HepG2 (cell line): Measurements from ENCODE around the gene SURF6. TPM values are rescaled to one million over a fixed set of nuclear protein-coding genes. Genes with fewer than 3 reads are reported as not detected.

Experiments used
- ATAC-seq: fragments of 200-7000 bp; cut with Tn5 transposase; 3 replicates; pipeline ENCODE4 v1.9.1; 2020; ENCODE audit warnings: mild to moderate bottlenecking, moderate library complexity
- BruUV-seq: library from RNA; stranded (reverse); fragments of 400-500 nt; replicated peaks from 2 replicates; lab custom pipeline; 2021; lab: Mats Ljungman, UMichigan
- CTCF ChIA-PET: fragments of 300-600 bp; formaldehyde crosslinking; extraction: SDS; loops from one replicate; lab custom pipeline; 2021; ENCODE audit warnings: low total read pairs, inconsistent platforms, low intra/inter-chr PET ratio; lab: Yijun Ruan, JAX
- POLR2A ChIA-PET: fragments of 350-600 bp; sonication (Branson Sonifier 250); formaldehyde crosslinking; loops from one replicate; lab custom pipeline; 2020; ENCODE audit warnings: antibody characterized with exemption, inconsistent platforms; lab: Yijun Ruan, JAX
- DNase-seq: peaks from one replicate; pipeline ENCODE4 v3.0.0-alpha.2; 2015; ENCODE audit warnings: low spot score
- FAIRE-seq: peaks from 3 replicates; lab custom pipeline; 2011; peaks lifted over from hg19 to GRCh38; lab: Jason Lieb, UNC
- H2AFZ ChIP-seq: one replicate; pipeline ENCODE4 v1.6.1; 2011; ENCODE audit warnings: low read length, inconsistent platforms
- H3K27ac ChIP-seq: fragments of 300-600 bp; 3 replicates; pipeline ENCODE4 v1.8.0; 2011; ENCODE audit warnings: mixed run types, mild to moderate bottlenecking, mixed read lengths, low read length, inconsistent platforms; ENCODE audit not compliant: insufficient read depth; ENCODE audit errors: extremely low read length
- H3K27me3 ChIP-seq, 2 experiments: fragments of 200-600 bp in 1 of 2; 2 replicates in 1 of 2; 3 replicates in 1 of 2; pipeline versions ENCODE4 v1.6.0 to v1.8.0; 2011; ENCODE audit warnings: low read length in 2 of 2, mild to moderate bottlenecking in 2 of 2, moderate library complexity in 2 of 2, inconsistent platforms in 1 of 2; ENCODE audit not compliant: insufficient read depth in 2 of 2, control insufficient read depth in 1 of 2
- H3K36me3 ChIP-seq, 2 experiments: fragments of 200-600 bp in 1 of 2; replicated peaks in 1 of 2; 2 replicates in 1 of 2; 3 replicates in 1 of 2; pipeline versions ENCODE4 v1.5.1 to v1.8.0; 2011; ENCODE audit warnings: low read length in 2 of 2, inconsistent platforms in 1 of 2; ENCODE audit not compliant: insufficient read depth in 2 of 2, control insufficient read depth in 1 of 2
- H3K4me1 ChIP-seq: 2 replicates; pipeline ENCODE4 v1.5.1; 2012; ENCODE audit warnings: low read length, inconsistent platforms; ENCODE audit not compliant: insufficient read depth
- H3K4me2 ChIP-seq: 2 replicates; pipeline ENCODE4 v1.6.0; 2011; ENCODE audit warnings: low read depth, low read length, inconsistent platforms
- H3K4me3 ChIP-seq, 3 experiments: fragments of 200-600 bp in 1 of 3; sonication (generic), shearing (Covaris generic) in 1 of 3; replicated peaks in 1 of 3; 2 replicates each; pipeline ENCODE4 v1.5.1; 2011 to 2016; ENCODE audit warnings: low read length in 3 of 3, inconsistent platforms in 2 of 3, low read depth in 2 of 3, mild to moderate bottlenecking in 2 of 3, control low read depth in 1 of 3, mixed read lengths in 1 of 3; ENCODE audit not compliant: insufficient read depth in 1 of 3
- H3K79me2 ChIP-seq: one replicate; pipeline ENCODE4 v1.6.1; 2011; ENCODE audit warnings: low read length, inconsistent platforms; ENCODE audit not compliant: insufficient read depth
- H3K9ac ChIP-seq: 2 replicates; pipeline ENCODE4 v1.6.0; 2011; ENCODE audit warnings: mild to moderate bottlenecking, low read depth, low read length, inconsistent platforms; ENCODE audit not compliant: insufficient read depth
- H3K9me3 ChIP-seq: 2 replicates; pipeline ENCODE4 v1.5.1; 2012; ENCODE audit warnings: mild to moderate bottlenecking, low read length
- H4K20me1 ChIP-seq: 2 replicates; pipeline ENCODE4 v1.6.0; 2011; ENCODE audit warnings: inconsistent platforms, mild to moderate bottlenecking, low read length, moderate library complexity; ENCODE audit not compliant: insufficient read depth
- ARID4A ChIP-seq: sonication (generic); formaldehyde crosslinking; IDR thresholded peaks from 2 replicates; pipeline ENCODE4 v1.5.0; 2020; ENCODE audit warnings: mild to moderate bottlenecking, missing genetic modification reagents, borderline replicate concordance
- CEBPZ ChIP-seq: IDR thresholded peaks from 2 replicates; pipeline ENCODE4 v1.6.1; 2012; ENCODE audit warnings: low read length, improper control_type of control experiment
- CTCF ChIP-seq: sonication (generic); formaldehyde crosslinking; IDR thresholded peaks from 2 replicates; pipeline ENCODE4 v1.5.0; 2020; ENCODE audit warnings: mild to moderate bottlenecking, missing genetic modification reagents, moderate library complexity
- GATAD1 ChIP-seq: IDR thresholded peaks from 2 replicates; pipeline ENCODE4 v1.6.1; 2016; ENCODE audit warnings: missing genetic modification reagents, missing compliant biosample characterization
- MED8 ChIP-seq: sonication (generic); formaldehyde crosslinking; IDR thresholded peaks from 2 replicates; pipeline ENCODE4 v1.8.1; 2023; ENCODE audit warnings: mild to moderate bottlenecking, missing genetic modification reagents; ENCODE audit not compliant: insufficient replicate concordance
- MTERF4 ChIP-seq: sonication (generic); formaldehyde crosslinking; IDR thresholded peaks from 2 replicates; pipeline ENCODE4 v1.8.0; 2023; ENCODE audit warnings: mild to moderate bottlenecking, missing genetic modification reagents
- ZNF710 ChIP-seq: sonication (generic); formaldehyde crosslinking; IDR thresholded peaks from 2 replicates; pipeline ENCODE4 v1.5.0; 2020; ENCODE audit warnings: mild to moderate bottlenecking, missing genetic modification reagents, borderline replicate concordance
- WGBS: methylation state at CpG from one replicate; pipeline ENCODE4 v1.1.6; 2017; ENCODE audit warnings: low lambda C conversion rate; 5-methylcytosine and 5-hydroxymethylcytosine counted together
- in situ Hi-C: cut with HindIII; loops from 2 replicates; pipeline ENCODE4 v1.10.0; 2017; ENCODE audit warnings: low pct_unique_long_range_greater_than_20kb; ENCODE audit not compliant: extremely low pct_ligation_motif_present
- intact Hi-C: fragments of 100-400 bp; cut with micrococcal nuclease; formaldehyde crosslinking; loops from one replicate; pipeline ENCODE4 v1.10.0; 2022; ENCODE audit not compliant: unreplicated experiment
- polyA plus RNA-seq, 8 experiments: library from polyadenylated mRNA; depleted of rRNA in 3 of 8; stranded (reverse) in 7 of 8; unstranded in 1 of 8; fragments of >200 nt; fragmentation: Illumina TruSeq in 4 of 8; extraction: Trizol in 4 of 8; gene quantifications; 2 replicates each; pipeline versions ENCODE4 v1.2.1 to v1.2.3, GENCODE V29; 2011 to 2016; ENCODE audit warnings: low read depth in 4 of 8, missing spikeins in 1 of 8, mixed read lengths in 1 of 8; ENCODE audit not compliant: insufficient read depth in 1 of 8
- total RNA-seq, 5 experiments: library from RNA; depleted of rRNA; stranded (reverse); fragments of >200 nt; fragmentation: Illumina TruSeq; extraction: Trizol; gene quantifications; 2 replicates each; pipeline ENCODE4 v1.2.3, GENCODE V29; 2016; ENCODE audit warnings: low read depth in 1 of 5

Gene SURF6
- total and polyA plus RNA-seq, 2 of the 13 experiments (the other 11 are each of a cell fraction or from before 2014, with no cell fraction given): 5.9 to 14.7 TPM

GRCh38 chr9:133375116-133375723 is 39.2 kb upstream of the SURF6 start:
- Histone ChIP-seq H3K4me1 (peaks cover 78% of the 10 kb centered on the region), H3K9me3 (no peaks in the 10 kb centered on the region), H3K4me2 (peak overlapping the region; percentile 73), H3K27ac (peak overlapping the region; percentile 97), H3K27me3 (no peaks in the 10 kb centered on the region), H2AFZ (no peak overlapping the region), H3K36me3 (peaks cover 8 to 32% of the 10 kb centered on the region in 2 experiments; a peak in 4 of 5 replicates), H3K9ac (peak overlapping the region; percentile 99), H4K20me1 (peaks cover 49% of the 10 kb centered on the region), H3K79me2 (peaks cover 53% of the 10 kb centered on the region), H3K4me3 (peak overlapping the region; percentile 66 to 86 (median 76))
- WGBS: under 1% methylated on average over 8 of the region's 39 CpGs
- in situ Hi-C loops (no loop called here), intact Hi-C loops (no loop called here)
- TSS peak; percentile 79 for BruUV-seq
- POLR2A ChIA-PET: interaction anchor here (0.6 to 2.0 kb wide), 11 partner anchors 9 to 650 kb away, joined by 3 to 13 read pairs (median 4); partner anchors contain the start of genes BRD3OS, CACFD1, MED22 and RPL7A
- FAIRE-seq (peak; percentile 75), ATAC-seq (peak; percentile 46), DNase-seq (peak; percentile 67)
- CTCF ChIA-PET: no interaction called here
- TF ChIP-seq ZNF710 (CRISPR knock-in tag) (no peak), CEBPZ (no peak), MED8 (CRISPR knock-in tag) (no peak), GATAD1 (CRISPR knock-in tag) (peak; percentile 51), ARID4A (peak; percentile 53; the same call in 1 of the 2 replicates), MTERF4 (CRISPR knock-in tag) (no peak), CTCF (peak; percentile 59)
